Esophagus (tissue), 2 donors: ENCODE results near the gene TDRD1. TPM values are rescaled to one million over a fixed set of nuclear protein-coding genes. Genes with fewer than 3 reads are reported as not detected.

ENCODE experiments used
- H3K27ac ChIP-seq, 2 donors: one replicate each; pipeline ENCODE4 v1.5.1; 2013; ENCODE audit warnings: low read depth in 2 of 2, mild to moderate bottlenecking in 2 of 2, inconsistent platforms in 1 of 2, low read length in 1 of 2, moderate library complexity in 1 of 2
- H3K27me3 ChIP-seq, 2 donors: one replicate each; pipeline ENCODE4 v1.6.1; 2013; ENCODE audit warnings: low read length in 2 of 2, control low read depth in 1 of 2, mild to moderate bottlenecking in 1 of 2; ENCODE audit not compliant: insufficient read depth in 2 of 2, control insufficient read depth in 1 of 2
- H3K36me3 ChIP-seq, 2 donors: one replicate each; pipeline ENCODE4 v1.6.1; 2013; ENCODE audit warnings: low read length in 1 of 2; ENCODE audit not compliant: control insufficient read depth in 2 of 2, insufficient read depth in 2 of 2
- H3K4me1 ChIP-seq, 2 donors: one replicate each; pipeline ENCODE4 v1.6.1; 2013; ENCODE audit warnings: low read length in 1 of 2; ENCODE audit not compliant: control insufficient read depth in 2 of 2, insufficient read depth in 2 of 2
- H3K4me3 ChIP-seq, 2 donors: one replicate each; pipeline ENCODE4 v1.5.1; 2013; ENCODE audit warnings: low read length in 2 of 2, mild to moderate bottlenecking in 2 of 2, low read depth in 1 of 2, moderate library complexity in 1 of 2
- H3K9me3 ChIP-seq, 2 donors: one replicate each; pipeline ENCODE4 v1.6.1; 2013; ENCODE audit warnings: mild to moderate bottlenecking in 2 of 2, low read depth in 1 of 2, low read length in 1 of 2, moderate library complexity in 1 of 2; ENCODE audit not compliant: control insufficient read depth in 2 of 2, insufficient read depth in 1 of 2
- WGBS, 2 donors: extraction: QIAGEN DNeasy Blood & Tissue Kit; methylation state at CpG; one replicate each; pipeline ENCODE4 v1.1.7; 2013; 5-methylcytosine and 5-hydroxymethylcytosine counted together
- polyA plus RNA-seq, 2 donors: library from polyadenylated mRNA; stranded (reverse); fragments of 200-250 nt; gene quantifications; one replicate each; pipeline ENCODE4 v1.2.3, GENCODE V29; 2013
- donor health status: healthy with polysubstance abuse.
- donor health status: Bipolar disorder and iron deficiency.

Gene TDRD1
- polyA plus RNA-seq, 2 donors = 0.04 to 0.08 TPM

DNA sequence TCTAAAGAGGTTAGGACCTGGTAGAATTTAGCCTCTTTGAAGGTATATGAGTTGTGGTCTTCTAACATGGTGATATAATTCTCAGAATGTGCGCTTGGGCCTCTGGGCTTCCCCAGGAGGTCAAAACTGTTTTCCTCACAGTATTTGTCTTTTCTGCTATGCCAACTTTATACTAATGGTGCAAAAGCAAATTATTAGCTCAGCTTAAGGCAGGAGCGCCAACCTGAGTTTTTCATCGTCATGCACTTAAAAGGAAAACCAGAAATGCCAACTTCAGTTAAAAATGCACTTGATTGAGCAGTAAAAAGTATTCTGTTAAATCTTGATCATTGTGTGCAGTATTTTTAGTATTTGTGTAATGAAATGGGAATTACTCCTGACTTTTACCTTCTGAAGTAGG is 9.7 kb downstream of the TDRD1 start:
- no peaks in the 10 kb centered on the region for H3K9me3 ChIP-seq
- 92 to 97% methylated on average over 3 of the region's 3 CpGs for WGBS, 2 donors

GRCh38 chr10:114189700-114190099 is 10.5 kb downstream of the TDRD1 start:
- no peak overlapping the region for H3K4me3 ChIP-seq
- no peak overlapping the region for H3K27ac ChIP-seq
- H3K36me3 ChIP-seq = no peaks in the 10 kb centered on the region
- H3K9me3 ChIP-seq = no peaks in the 10 kb centered on the region
- no peaks in the 10 kb centered on the region for H3K27me3 ChIP-seq
- WGBS, 2 donors = 91 to 92% methylated on average over 8 of the region's 8 CpGs
- no peaks in the 10 kb centered on the region for H3K4me1 ChIP-seq

More for the DNA sequence above, 9.7 kb downstream of the TDRD1 start:
- Histone ChIP-seq H3K27ac (no peak overlapping the region), H3K36me3 (no peaks in the 10 kb centered on the region), H3K27me3 (no peaks in the 10 kb centered on the region), H3K4me3 (no peak overlapping the region), H3K4me1 (no peaks in the 10 kb centered on the region)

DNA sequence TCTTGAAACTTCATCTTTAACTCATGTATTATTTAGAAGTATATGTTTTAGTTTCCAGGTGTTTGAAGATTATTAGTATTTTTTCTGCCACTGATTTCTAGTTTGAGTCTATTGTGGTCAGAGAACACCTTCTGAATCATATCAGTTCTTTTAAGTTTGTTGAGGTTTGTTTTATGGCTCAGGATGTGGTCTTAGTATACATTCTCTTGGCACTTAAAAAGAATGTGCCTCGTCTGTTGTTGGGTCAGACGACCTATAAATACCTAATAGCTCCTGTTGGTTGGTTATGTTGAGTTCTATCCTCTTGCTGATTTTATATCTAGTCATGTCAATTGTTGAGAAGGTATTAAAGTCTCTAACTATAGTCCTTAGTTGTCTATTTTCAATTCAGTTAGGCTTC is 15.9 kb downstream of the TDRD1 start:
- H3K27me3 ChIP-seq = no peaks in the 10 kb centered on the region
- H3K4me1 ChIP-seq = no peaks in the 10 kb centered on the region
- H3K4me3 ChIP-seq = no peak overlapping the region
- H3K9me3 ChIP-seq = no peaks in the 10 kb centered on the region
- no peaks in the 10 kb centered on the region for H3K36me3 ChIP-seq
- WGBS, 2 donors = 73 to 74% methylated on average over 2 of the region's 2 CpGs
- H3K27ac ChIP-seq = no peak overlapping the region

GRCh38 chr10:114199239-114199638 is 20.1 kb downstream of the TDRD1 start:
- 86 to 94% methylated on average over 4 of the region's 4 CpGs for WGBS, 2 donors

GRCh38 chr10:114202812-114203211 is 23.7 kb downstream of the TDRD1 start:
- H3K27ac ChIP-seq = no peak overlapping the region
- no peaks in the 10 kb centered on the region for H3K4me1 ChIP-seq
- no peaks in the 10 kb centered on the region for H3K9me3 ChIP-seq
- no peaks in the 10 kb centered on the region for H3K27me3 ChIP-seq
- H3K4me3 ChIP-seq = no peak overlapping the region
- H3K36me3 ChIP-seq = no peaks in the 10 kb centered on the region
- 79 to 89% methylated on average over 3 of the region's 3 CpGs for WGBS, 2 donors

More at GRCh38 chr10:114199239-114199638, 20.1 kb downstream of the TDRD1 start:
- Histone ChIP-seq H3K27ac (no peak overlapping the region), H3K4me3 (no peak overlapping the region), H3K36me3 (no peaks in the 10 kb centered on the region), H3K9me3 (no peaks in the 10 kb centered on the region), H3K4me1 (no peaks in the 10 kb centered on the region), H3K27me3 (no peaks in the 10 kb centered on the region)

- H3K4me1 ChIP-seq = no peaks in the 10 kb centered on the region
- no peaks in the 10 kb centered on the region for H3K27me3 ChIP-seq
- no peak overlapping the region for H3K27ac ChIP-seq
- H3K4me3 ChIP-seq = no peak overlapping the region
- no peaks in the 10 kb centered on the region for H3K36me3 ChIP-seq
- no peaks in the 10 kb centered on the region for H3K9me3 ChIP-seq
- 54 to 56% methylated on average over 2 of the region's 2 CpGs for WGBS, 2 donors
Measured at GRCh38 chr10:114206902-114207301, 27.7 kb downstream of the TDRD1 start.

GRCh38 chr10:114207349-114207748 is 28.2 kb downstream of the TDRD1 start:
- H3K9me3 ChIP-seq = no peaks in the 10 kb centered on the region

DNA sequence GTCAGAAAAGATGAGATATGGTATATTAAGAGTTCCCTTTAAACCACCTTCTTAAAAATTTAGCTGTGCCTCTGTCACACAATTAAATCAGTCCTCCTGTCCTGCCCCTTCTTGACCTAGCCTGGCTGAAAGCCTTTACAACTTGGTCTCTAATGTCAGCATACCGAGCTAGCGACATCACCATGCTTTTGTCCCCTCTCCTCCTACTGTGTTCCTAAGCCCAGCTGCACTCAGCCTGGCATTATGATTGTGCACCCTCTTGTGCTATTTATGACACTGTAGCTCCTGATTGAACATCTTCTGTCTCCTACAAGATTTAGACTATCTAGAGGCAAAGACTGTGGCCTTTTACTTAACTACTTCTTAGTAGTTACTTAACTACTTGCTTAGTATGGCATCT is 29.2 kb downstream of the TDRD1 start:
- H3K36me3 ChIP-seq = no peaks in the 10 kb centered on the region
- no peak overlapping the region for H3K27ac ChIP-seq
- no peak overlapping the region for H3K4me3 ChIP-seq
- no peaks in the 10 kb centered on the region for H3K27me3 ChIP-seq
- no peaks in the 10 kb centered on the region for H3K4me1 ChIP-seq
- no peaks in the 10 kb centered on the region for H3K9me3 ChIP-seq
- 97 to 98% methylated on average over 2 of the region's 2 CpGs for WGBS, 2 donors

More at GRCh38 chr10:114207349-114207748, 28.2 kb downstream of the TDRD1 start:
- H3K36me3 ChIP-seq = no peaks in the 10 kb centered on the region
- no peak overlapping the region for H3K4me3 ChIP-seq
- no peak overlapping the region for H3K27ac ChIP-seq
- no peaks in the 10 kb centered on the region for H3K27me3 ChIP-seq
- H3K4me1 ChIP-seq = no peaks in the 10 kb centered on the region
- 88 to 93% methylated on average over 1 of the region's 1 CpG for WGBS, 2 donors

DNA sequence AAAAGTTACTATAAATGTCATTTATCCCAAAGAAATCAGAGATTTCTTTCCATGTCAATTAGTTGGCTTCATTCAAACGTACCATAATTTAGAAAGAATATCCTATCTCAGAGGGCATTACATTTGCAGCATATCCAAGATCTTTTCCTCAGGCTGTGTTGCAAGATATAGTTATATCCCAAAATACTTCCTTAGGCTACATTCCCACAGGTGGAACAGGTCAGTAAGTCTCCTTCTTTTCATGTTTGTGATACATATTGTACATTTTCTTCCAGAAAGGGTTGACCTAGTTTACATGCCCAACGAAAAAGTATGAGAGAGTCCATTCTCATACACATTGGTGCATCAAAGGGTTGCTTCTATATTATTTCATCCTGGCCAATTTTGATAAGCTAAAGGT is 33.0 kb downstream of the TDRD1 start:
- Histone ChIP-seq H3K27ac (no peak overlapping the region), H3K4me3 (no peak overlapping the region), H3K36me3 (no peaks in the 10 kb centered on the region), H3K27me3 (no peaks in the 10 kb centered on the region), H3K9me3 (no peaks in the 10 kb centered on the region), H3K4me1 (no peaks in the 10 kb centered on the region)
- WGBS, 2 donors = 84 to 85% methylated on average over 2 of the region's 2 CpGs

- Histone ChIP-seq H3K27me3 (no peaks in the 10 kb centered on the region), H3K27ac (no peak overlapping the region), H3K4me1 (no peaks in the 10 kb centered on the region), H3K9me3 (no peaks in the 10 kb centered on the region), H3K4me3 (no peak overlapping the region), H3K36me3 (no peaks in the 10 kb centered on the region)
- WGBS, 2 donors = 85 to 91% methylated on average over 1 of the region's 1 CpG
Measured at GRCh38 chr10:114215033-114215432, 35.9 kb downstream of the TDRD1 start.
